Sciatic nerve (tissue), 2 donors: ENCODE measurements around the gene PCIF1. TPM values are rescaled to one million over a fixed set of nuclear protein-coding genes. Genes with fewer than 3 reads are reported as not detected.
"Not testable (repeated sequence)": the region's sequence is repeated elsewhere in the genome, so short reads cannot be mapped to it uniquely, and the experiment has no call there.

Experiments used
- ATAC-seq: fragments of 200-7000 bp; cut with Tn5 transposase; one replicate; pipeline ENCODE4 v1.9.1; 2020; ENCODE audit warnings: mild to moderate bottlenecking, moderate library complexity
- DNase-seq: peaks from one replicate; pipeline ENCODE4 v3.0.0-alpha.2; 2020; ENCODE audit warnings: low spot score
- intact Hi-C: fragments of 100-400 bp; cut with DNase I; formaldehyde crosslinking; loops from one replicate; pipeline ENCODE4 v1.14.2; 2022
- total RNA-seq: library from RNA; stranded (reverse); fragmentation: NEBNext Ultra II Directional; extraction: Animal tissue kit (Norgen Biotek cat#: 25700); gene quantifications from one replicate; pipeline ENCODE4 v1.2.1, GENCODE V29; 2021
- donor health status: DM: no; HTN: no; CAD: no.
- donor health status: DM: no; HTN: no; CAD: no.

The PCIF1 gene
- total RNA-seq, 1 donor from 2014 or later, result 38.2 TPM

DNA sequence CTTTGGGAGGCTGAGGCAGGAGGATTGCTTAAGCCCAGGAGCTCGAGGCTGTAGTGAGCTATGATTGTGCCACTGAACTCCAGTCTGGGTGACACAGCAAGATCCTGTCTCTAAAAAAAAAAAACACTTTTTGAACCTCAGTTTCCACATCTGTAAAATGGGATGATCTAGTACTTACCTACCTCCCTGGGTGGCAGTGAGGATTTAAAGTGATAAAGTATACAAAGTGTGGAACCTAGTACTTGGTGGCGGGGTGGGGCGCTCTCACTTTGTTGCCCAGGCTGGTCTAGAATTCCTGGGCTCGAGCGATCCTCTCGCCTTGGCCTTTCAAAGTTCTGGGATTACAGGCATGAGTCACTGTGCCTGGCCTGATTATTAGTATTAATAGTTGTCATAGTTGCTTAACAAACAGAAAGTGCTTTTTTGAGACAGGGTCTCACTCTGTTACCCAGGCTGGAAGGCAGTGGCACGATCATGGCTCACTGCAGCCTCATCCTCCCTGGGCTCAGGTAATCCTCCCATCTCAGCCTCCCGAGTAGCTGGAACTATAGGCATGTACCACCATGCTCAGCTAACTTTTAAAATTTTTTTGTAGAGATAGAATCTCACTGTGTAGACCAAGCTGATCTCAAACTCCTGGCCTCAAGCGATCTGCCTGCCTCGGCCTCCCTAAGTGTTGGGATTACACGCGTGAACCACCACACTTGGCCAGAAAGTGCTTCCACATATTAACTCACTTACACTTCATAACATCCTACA, 15.5 kb upstream of the PCIF1 start:
- intact Hi-C loops, result no loop called here
- ATAC-seq (peak; percentile 0), DNase-seq (no peak)

DNA sequence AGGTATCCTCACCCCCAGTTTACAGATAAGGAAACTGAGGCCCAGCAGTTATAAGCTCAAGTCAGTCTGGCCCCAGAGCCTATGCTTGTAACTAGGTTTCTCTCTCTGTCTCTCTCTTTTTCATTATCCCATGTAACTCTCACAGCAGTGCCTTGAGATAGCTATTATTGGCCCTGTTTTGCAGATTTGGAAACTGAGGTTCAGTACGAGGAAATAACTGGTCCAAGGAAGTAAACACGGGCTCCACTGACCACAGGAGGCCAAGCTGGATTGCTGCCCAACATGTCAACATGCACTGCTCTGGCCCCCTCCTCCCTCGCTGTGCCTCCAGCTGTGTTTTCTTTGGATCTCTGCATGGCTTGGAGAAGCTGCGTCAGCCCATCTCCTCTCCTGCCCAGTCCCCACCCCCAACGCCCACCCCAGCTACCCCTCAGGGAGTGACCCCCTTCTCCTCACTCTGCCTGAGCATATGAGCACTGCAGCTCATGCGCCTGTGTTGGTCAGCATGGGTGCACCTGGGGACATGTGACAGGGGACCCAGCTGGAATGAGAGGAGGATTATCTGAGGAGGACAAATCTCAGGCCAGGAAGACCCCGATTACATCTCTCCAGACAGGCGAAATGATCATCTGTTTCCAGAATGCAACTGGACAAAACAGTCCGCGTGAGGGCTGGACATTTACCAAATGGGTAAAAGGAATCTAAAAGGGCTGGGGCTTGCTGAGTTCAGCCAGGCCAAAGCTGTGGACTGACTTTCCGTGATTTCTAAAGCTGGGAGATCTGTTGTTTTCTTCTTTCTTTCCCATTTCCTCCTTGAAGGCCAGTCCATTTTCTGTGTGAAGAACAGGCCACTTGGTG, 14.7 kb upstream of the PCIF1 start:
- intact Hi-C loops, result no loop called here
- ATAC-seq, result peak; percentile 88
- peak; percentile 89 for DNase-seq

DNA sequence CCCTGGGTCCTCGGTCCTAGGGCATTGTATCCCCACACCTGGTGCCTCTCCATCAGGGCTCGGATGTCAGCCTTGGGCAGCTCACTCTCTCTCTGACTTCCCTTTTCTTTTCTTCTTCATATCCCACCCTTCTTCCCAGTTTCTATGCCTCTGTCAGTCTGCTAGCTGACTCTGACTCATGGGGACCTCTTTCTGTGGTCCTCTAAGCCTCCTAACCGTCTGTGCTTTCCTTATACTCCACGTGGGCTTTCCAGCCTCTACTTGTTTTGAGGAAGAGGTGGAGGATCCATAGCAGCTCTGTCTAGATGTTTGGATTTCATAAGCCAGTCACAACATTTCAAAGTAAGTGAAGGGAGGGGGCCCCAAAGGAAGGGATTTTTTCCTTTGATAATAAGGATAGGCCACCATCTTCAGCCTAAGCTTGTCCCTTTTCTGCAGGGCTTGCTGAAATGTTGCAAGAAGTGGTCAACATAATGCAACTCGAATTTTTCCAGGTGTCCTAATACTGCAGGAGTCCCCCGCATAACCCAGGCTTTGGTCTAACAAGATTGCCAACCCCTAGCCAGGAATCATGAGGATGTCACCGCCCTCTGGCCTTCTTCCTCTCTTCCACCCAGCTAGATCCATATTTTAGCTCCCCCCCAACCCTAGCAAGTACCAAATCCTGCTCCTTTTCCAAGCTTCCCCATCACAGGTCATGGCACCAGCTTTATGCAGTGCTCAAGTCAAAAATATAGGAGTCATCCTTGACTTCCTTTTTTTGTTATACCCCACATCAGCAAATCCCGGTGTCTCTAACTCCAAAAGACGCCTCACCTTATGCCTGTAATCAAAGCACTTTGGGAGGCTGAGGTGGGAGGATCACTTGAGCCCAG, 13.8 kb upstream of the PCIF1 start:
- intact Hi-C loops, result no loop called here
- ATAC-seq (no peak), DNase-seq (no peak)

DNA sequence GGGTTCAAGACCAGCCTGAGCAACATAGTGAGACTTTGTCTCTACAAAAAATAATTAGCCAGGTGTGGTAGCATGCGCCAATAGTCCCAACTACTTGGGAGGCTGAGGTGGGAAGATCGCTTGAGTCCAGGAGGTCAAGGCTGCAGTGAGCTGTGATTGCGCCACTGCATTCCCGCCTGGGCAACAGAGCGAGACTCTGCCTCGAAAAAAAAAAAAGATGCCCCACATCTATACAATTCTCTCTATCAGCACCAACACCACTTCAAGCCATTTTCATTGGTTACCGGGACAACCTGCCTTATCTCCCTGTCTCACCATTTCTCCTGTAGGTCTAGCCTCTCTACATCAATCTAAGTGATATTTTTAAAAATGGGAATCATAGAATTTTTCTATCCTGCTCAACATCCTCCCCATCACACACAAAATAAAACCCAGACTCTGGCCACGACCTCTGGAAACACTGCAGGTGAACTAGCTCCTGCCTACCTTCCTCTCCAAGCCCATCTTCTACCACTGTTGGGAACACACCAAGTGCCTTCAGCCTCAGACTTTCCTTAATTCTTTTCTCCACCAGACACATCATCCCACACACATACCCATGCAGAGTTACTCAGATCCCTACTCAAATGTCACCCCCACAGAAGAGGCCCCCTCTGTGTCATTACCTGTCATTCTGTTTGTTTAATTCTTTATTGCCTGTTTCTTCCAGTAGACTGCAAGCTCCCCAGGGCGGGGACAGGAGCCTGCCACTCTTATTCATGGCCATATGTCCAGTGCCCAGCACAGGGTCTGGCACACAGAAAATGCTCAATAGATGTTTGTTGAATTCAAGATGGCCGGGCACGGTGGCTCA, 12.9 kb upstream of the PCIF1 start:
- ATAC-seq, result no peak
- intact Hi-C loops, result no loop called here
- no peak for DNase-seq

DNA sequence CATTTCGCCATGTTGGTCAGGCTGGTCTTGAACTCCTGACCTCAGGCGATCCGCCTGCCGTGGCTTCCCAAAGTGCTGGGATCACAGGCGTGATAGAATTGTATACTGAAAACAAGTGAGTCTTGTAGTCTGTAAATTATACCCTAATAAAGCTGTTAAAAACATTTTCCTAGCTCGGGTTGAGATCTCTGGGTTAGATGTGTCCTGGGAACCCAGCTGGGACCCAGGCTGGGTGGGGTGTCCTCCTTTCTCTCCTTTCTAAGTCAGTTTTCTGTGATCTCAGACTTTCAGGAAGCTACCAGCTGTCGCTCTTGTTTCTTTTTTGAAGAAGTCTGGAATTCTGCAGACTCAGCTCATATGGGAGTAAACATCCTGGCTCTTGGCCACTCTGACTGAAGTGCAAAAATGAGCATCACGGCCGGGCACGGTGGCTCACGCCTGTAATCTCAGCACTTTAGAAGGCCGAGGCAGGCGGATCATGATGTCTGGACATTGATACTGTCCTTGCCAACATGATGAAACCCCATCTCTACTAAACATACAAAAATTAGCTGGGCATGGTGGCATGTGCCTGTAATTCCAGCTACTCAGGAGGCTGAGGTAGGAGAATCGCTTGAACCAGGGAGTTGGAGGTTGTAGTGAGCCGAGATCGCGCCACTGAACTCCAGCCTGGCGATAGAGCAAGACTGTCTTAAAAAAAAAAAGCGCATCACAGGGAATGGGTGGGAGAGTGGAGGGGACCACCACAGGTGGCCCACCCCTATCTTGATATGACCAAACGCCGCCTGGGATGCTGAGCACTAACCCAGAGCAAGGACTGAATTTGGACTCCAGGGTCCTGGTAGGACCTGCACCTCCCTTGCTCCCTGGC, 9.9 kb upstream of the PCIF1 start:
- ATAC-seq (peak; percentile 71), DNase-seq (no peak)
- intact Hi-C loops, result no loop called here

DNA sequence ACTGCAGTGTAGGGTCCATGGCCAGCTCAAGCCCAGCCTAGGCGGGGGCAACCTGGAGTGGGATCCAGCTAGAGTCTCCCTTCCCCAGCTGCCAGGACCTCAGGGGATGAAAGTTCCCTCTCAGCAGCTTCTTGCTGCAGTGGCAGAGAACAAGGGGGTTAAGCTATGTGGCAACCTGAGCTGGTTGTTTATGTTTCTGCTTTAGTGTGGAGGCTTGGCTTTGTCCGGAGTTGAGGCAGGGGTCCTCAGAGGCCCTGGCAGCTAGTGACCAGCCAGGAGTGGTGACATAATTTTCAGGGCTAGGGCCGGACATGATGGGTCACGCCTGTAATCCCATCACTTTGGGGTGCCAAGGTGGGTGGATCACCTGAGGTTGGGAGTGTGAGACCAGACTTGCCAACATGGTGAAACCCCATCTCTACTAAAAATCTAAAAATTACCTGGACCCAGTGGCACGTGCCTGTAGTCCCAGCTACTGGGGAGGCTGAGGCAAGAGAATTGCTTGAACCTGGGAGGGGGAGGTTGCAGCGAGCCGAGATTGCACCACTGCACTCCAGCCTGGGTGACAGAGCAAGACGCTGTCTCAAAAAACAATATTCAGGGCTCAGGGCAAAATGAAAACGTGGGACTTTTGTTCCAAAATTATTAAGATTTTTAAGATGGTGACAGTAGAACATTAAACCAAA, 8.5 kb upstream of the PCIF1 start:
- intact Hi-C loops, result no loop called here
- no peak for DNase-seq
- ATAC-seq, result no peak

DNA sequence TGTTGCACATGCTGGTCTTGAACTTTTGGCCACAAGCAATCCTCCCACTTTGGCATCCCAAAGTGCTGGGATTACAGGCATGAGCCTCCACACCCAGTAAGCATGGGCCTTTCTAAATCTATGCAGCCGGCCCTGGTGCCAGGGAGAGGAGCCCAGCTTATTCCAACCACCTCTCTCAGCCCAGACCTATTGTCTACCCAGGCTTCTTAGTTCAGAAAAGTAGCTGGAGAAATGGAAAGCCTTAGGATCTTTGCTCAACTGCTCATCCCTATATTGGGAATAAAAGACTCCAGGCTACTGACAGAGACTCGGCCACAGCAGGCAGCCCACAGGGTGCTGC, 7.8 kb upstream of the PCIF1 start:
- intact Hi-C loops, result no loop called here
- DNase-seq, result no peak

DNA sequence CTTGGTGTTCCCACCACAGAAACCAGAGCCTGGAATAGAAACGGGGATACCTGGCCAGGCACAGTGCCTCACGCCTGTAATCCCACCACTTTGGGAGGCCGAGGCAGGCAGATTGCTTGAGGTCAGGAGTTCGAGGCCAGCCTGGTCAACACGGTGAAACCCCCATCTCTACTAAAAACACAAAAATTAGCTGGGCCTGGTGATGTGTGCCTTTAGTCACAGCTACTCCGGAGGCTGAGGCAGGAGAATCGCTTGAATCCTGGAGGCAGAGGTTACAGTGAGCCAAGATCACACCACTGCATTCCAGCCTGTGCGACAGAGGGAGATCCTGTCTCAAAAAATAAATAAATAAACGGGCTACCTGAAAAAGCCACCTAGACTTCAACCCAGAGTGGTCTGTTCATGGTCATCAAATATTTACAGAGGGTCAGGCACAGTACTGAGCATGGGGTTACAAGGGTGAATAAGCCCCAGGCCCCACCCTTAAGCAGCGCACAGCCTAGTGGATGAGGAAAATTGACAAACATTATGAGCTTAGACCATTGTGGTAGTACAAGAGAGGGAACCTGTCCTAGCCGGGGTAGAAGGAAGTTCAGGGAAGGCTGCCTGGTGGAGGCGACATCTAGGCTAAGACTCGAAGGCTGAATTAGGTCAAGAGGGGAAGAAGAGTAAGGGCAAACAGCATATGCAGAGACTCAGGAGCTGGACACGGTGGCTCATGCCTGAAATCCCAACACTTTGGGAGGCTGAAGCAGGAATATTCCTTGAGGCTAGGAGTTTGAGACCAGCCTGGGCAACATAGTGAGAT, 7.2 kb upstream of the PCIF1 start:
- ATAC-seq (no peak), DNase-seq (no peak)
- intact Hi-C loops, result no loop called here

More for the DNA sequence above, 7.8 kb upstream of the PCIF1 start:
- ATAC-seq, result no peak

DNA sequence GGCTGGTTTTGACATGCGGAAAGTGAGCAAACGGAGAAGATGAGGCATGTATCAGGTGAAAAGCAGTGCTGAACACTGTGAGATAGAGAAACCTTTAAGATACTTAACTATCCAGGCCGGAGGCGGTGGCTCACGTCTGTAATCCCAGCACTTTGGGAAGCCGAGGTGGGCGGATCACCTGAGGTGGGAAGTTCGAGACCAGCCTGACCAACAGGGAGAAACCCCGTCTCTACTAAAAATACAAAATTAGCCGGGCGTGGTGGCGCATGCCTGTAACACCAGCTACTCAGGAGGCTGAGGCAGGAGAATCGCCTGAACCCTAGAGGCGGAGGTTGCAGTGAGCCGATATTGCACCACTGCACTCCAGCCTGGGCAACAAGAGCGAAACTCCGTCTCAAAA, 2.8 kb upstream of the PCIF1 start:
- DNase-seq, ATAC-seq, intact Hi-C loops: not testable (repeated sequence)

DNA sequence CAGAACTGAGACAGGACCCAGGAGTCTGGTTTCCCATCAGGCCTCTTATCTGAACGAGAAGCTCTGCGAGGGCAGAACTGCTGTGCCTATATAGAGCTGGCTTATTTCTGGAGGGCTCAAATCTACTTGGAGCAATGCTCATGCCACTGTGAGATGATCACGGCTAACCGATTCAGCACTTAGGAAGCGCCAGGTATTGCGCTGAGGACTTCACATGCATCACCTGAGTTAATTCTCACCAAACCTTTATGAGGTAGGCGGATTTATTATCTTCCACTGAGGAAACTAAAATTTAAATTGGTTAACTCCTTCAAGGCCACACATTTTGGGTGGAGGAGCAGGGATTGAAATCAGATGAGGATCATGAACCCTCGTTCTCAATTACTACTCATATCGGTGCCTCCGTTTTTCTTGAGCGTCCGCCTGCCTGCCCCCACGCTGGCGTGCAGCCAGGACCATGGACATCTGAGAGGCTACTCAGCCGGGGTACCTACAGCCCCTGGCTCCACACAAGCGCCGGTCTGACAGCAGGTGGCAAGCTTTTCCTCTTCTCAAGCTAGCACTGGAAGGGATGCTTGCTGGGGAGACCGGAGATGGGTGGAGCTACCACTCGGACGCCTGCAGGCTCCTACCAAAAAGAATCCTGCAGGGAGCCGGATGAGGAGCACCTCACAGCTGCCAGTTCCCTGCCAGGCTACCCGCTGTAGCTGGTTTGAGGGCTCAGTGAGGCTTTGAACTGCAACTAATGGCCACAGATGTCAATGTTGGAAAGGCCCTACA, 1.0 kb upstream of the PCIF1 start:
- intact Hi-C loops, result no loop called here
- ATAC-seq (peak; percentile 55), DNase-seq (peak; percentile 83)

DNA sequence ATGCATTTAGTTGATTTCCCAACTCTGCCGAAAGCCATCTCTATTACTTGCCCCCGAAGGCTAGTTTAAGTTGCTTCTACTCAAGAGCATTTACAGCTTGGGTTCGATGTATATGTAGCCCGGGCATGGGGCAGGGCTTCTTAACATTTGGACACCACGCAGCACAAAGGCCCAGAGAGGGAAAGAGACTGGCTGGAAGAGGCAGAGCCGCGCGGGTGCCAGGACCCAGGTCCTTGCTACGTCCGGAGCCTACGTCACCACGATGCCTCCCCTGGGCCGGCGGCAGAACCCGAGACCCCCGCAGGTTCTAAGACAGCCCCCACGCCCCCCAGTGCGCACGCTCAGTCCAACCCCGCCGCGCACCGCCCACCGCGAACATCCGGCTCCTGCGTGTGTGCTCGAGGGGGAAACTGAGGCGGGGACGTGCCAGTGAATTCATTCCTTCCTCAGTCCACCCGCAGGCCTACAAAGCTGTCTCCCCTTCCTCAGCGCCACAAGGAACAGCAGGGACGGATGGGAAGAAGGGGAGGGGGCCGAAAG, 367 bp upstream of the PCIF1 start:
- ATAC-seq, result peak; percentile 57
- peak; percentile 89 for DNase-seq
- intact Hi-C loops, result no loop called here

DNA sequence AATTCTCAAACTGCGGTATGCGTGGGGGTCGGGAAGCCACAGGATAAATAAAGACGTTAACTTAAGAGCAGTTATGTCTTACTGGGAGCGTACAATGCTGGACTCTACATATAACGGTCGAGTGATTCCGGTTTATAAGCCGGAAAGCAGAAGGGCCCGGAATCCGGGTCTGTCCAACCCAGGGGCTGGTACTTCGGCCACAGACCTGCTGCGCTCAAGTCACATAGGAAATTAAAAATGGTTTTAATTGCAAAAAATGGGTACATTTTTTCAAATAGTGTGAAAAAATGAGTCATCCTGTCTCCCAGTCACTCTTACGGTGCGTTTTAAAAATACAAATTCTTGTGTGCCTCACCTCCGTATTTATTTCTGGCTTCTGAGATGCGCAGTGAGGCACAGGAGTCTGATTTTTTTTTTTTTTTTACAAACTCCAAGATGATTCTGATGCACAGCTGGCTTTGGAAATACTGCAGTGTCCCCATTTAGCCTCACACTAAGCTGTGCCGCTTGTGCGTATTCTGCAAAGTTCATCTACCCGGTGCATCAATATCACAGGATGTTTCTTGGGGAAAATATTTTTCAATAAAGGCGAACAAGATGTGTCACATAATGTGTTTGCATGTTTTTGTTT, 1.0 kb downstream of the PCIF1 start:
- ATAC-seq, result peak; percentile 38
- intact Hi-C loops, result no loop called here
- DNase-seq, result no peak

DNA sequence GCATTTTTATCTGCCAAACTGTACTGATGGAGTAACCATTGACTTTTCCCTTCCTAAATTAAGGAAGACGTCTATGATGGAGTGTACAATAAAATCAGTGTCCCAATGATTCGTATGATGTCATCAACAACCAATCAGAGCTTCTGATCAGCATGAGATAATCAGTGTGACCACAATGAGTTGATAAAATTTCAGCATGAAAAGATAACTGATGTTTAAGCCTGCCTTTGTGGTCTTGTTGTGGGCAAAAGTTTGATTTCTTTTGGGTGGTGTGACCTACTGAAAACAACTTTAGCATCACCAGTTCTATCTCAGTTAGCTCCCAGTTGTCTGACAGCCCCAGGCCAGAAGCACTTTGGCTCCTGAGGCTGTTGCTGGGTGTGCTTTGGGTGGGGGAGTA, 3.3 kb downstream of the PCIF1 start:
- DNase-seq, result no peak
- intact Hi-C loops, result no loop called here
- no peak for ATAC-seq

DNA sequence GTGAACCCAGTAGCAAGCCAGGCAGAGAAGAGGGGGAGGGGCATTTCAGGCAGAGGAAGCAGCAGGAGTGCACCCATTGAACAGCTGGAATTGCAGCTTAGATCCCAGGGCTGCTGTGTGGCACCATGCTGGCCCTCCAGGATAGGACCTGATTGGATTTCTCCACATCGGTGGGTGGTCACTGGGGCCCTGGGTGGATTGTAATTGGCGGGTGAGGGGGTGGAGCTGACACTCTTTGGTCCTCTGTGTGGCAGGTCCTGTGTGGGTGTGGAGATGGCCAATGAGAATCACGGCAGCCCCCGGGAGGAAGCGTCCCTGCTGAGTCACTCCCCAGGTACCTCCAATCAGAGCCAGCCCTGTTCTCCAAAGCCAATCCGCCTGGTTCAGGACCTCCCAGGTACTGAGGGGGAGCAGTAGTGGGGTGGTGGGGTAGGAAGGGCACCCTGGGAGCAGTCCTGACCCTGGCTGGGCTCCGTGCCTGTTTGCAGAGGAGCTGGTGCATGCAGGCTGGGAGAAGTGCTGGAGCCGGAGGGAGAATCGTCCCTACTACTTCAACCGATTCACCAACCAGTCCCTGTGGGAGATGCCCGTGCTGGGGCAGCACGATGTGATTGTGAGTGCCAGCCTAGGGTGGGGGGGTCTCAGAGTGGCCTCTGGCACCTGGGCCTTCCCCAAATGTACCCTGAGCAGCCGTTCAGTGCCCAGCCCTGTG, 4.4 kb downstream of the PCIF1 start:
- intact Hi-C loops, result no loop called here
- ATAC-seq (no peak), DNase-seq (no peak)
